HuH-7 (cell line): ENCODE results near the gene ADCY1.
"Not testable (repeated sequence)": the region's sequence is repeated elsewhere in the genome, so short reads cannot be mapped to it uniquely, and the experiment has no call there.

Experiments
- DNase-seq: peaks from one replicate; pipeline ENCODE4 v3.0.0; 2011; ENCODE audit warnings: low spot score

ADCY1 gene

GRCh38 chr7:45759464-45759863, 185.3 kb downstream of the ADCY1 start:
- not testable (repeated sequence) for DNase-seq

- not testable (repeated sequence) for DNase-seq
Measured at GRCh38 chr7:45761545-45762205, 187.5 kb downstream of the ADCY1 start.

- not testable (repeated sequence) for DNase-seq
Measured at GRCh38 chr7:45762225-45762994, 188.2 kb downstream of the ADCY1 start.

- peak; percentile 89 for DNase-seq
Measured at GRCh38 chr7:45768516-45769394, 194.6 kb downstream of the ADCY1 start.

GRCh38 chr7:45769626-45770025, 195.5 kb downstream of the ADCY1 start:
- DNase-seq = not testable (repeated sequence)
